OCI-M1 (cell line): ENCODE data around the gene PAPPA.

Experiments
- DNase-seq: peaks from one replicate; lab custom pipeline; 2025; lab: John Stamatoyannopoulos, UW

Gene PAPPA

DNA sequence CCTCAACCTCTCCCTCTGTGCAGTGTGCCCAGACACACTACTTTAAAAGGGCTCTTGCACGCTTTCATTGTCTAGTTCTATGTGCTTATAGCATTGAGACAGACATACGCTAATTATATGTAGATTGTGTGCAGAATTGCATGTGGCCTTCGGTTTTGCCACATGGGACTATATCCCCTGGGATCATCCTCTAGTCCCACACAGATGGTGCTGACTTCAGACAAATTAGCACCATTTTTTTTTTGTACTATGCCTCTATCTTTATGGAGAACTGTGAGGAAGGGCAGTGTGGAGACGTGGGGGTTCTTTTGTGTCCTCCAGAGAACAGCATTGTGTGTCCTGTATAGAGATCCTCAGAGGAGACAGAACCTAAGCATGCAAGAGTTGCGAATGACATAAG lies 29.3 kb downstream of the PAPPA start:
- no peak for DNase-seq

- DNase-seq = no peak
These were observed 34.1 kb downstream of the PAPPA start for GRCh38 chr9:116187570-116188170.

- DNase-seq = no peak
These were observed 36.1 kb downstream of the PAPPA start for GRCh38 chr9:116189683-116190082.

- DNase-seq = peak; percentile 40
These were observed 37.2 kb downstream of the PAPPA start for GRCh38 chr9:116190637-116191396.

- DNase-seq = no peak
These were observed 38.2 kb downstream of the PAPPA start for GRCh38 chr9:116191576-116192415.

GRCh38 chr9:116193636-116194035 lies 40.0 kb downstream of the PAPPA start:
- no peak for DNase-seq

DNA sequence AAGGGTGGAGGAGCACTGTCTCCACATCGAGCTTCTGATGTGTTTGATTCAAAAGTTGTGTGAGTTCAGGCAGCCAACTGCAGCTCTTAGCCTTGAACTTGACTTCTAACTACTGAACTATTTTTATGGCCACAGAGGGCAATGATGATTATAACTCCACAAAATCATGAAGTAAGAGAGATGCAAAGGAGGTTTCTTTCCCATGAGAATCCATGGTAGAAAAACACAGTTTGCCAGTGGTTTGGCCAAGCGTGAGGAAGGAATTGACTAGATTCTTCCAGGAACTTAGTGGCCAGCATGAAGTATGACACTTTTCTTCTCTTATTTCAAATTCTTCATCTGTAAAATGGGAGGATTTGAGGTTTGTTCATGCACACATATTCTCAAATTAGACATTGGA lies 43.2 kb downstream of the PAPPA start:
- DNase-seq = no peak

- DNase-seq = no peak
These were observed 44.8 kb downstream of the PAPPA start for GRCh38 chr9:116198344-116198743.

GRCh38 chr9:116202219-116202912 lies 48.8 kb downstream of the PAPPA start:
- no peak for DNase-seq

- peak; percentile 23 for DNase-seq
These were observed 50.8 kb downstream of the PAPPA start for GRCh38 chr9:116204252-116204882.

DNA sequence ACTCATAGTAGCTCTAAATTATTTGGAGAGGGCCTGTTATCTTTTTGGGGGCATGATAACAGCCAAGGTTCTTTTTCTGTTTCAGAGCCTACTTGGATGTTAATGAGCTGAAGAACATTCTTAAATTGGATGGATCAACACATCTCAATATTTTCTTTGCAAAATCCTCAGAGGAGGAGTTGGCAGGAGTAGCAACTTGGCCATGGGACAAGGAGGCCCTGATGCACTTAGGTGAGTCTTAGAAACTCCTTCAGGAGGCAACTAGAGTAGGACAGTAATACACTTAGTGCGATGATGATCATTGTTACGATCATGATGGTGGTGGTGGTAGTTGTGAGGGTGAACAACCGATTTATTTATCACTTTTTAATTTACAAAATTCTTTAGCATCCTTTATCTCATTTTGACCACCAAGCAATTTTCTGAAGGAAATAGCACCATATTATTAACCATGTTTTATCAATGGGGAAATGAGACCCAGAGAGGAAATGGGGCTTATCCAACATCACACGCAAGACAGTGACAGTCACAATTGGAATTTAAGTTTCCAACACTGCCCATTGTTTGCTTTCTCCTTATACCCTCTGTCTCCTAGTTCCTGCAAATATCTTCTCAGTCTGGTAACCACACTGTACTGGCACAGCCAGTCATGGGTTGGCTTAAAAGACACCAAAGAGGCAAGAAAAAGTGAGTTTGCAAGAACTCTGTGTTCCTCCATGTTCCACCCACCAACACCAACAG lies 54.0 kb downstream of the PAPPA start:
- no peak for DNase-seq

- no peak for DNase-seq
These were observed 55.0 kb downstream of the PAPPA start for GRCh38 chr9:116208417-116209232.

DNA sequence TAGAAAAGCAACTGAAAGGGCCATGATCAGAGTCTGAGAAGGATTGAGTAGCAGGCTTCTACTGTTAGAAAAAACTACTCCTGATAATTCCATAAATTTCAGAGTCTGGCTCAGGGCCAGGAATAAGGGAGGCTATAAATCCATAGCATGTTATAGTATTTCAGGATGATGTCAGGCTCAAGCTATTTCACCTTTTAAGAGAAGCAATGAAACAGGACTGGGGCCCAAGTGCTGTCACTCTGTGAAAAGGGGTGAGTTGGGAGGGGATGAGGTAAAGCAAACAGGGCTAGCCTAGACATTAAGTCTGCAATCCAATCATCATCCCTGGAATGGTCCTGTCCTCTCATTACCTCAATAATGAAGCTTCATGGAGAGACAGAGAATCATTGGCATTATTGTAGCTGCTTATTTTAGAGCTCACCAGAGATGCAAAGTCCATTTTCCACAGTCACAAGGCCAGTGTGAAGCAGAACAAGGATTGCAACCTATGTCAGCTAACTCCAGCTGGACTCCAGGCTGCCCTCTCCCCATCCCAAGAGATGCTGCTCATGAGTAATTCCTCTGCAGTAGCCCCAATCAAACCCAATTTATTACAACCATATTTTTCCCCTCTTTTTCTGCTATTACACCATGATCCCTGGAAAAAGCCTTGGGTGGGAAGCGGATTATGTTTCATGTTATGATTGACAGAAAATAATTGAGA lies 56.0 kb downstream of the PAPPA start:
- DNase-seq = no peak

DNA sequence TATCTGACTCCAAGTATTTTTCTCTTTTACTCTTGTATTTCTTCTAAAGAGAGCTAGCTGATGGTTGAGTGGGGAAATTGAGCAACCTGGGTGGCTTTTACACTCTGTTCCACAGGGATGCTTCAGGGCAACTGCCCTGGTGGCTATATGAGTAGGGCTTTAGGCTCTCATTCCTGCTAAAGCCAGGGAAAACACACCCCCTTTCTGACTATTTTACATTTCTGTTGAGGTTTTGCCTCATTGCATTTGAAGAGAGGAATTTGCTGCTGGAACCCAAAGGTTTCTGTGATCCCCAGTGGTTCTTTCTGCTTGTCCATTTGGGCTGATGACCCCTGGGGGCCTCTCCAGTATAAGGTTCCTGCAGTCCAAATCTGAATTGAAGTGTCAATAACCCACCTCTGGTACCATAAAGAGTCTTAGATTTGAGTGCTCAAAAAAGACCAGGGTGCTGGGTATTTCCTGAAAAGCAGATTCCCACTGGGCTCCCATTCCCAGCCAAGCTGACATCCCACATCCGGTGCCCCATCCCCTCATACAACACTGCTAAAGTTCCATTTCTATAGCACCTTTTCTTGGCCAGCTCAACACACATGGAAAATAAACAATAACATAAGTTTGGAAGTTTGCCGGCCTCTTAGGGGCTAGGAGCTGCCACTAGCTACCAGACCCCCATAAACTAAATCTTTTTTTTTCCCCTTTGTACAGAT lies 59.5 kb downstream of the PAPPA start:
- DNase-seq = no peak

DNA sequence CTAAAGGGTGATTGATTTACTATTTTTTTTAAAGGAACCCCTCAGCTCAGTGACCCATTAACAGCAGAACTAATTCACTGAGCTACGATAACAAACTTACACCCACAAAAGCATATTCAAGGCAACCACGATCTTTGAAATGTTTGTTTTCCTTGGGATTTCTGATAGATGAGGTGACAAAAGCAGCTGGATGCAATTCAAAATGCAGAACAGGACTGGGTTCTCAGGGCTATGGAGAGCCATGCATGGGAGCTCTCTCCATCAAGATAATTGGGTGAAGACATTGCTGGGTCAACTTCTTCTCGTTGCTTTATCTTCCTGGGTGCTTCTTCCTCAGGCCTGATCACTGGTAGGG lies 60.1 kb downstream of the PAPPA start:
- no peak for DNase-seq

GRCh38 chr9:116218399-116218798 lies 64.8 kb downstream of the PAPPA start:
- no peak for DNase-seq

DNA sequence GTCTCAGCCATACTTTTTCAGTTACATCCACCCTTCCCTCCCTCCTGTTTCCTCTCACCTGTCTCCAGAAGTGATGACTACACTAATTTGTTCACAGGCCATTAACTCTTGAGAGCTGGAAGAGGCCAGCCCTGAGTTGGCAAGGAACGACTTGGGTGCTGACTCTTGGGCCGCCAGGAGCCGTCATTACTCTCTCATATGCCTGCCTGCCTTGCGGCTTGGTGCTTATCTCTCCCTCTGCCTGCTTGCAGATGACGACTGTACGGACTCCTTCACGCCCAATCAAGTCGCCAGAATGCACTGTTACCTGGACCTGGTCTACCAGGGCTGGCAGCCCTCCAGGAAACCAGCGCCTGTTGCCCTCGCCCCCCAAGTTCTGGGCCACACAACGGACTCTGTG lies 66.1 kb downstream of the PAPPA start:
- DNase-seq = peak; percentile 62

- no peak for DNase-seq
These were observed 70.3 kb downstream of the PAPPA start for GRCh38 chr9:116223926-116224325.

- no peak for DNase-seq
These were observed 76.6 kb downstream of the PAPPA start for GRCh38 chr9:116230051-116230632.
